HG03521 (cell line): ENCODE results near the gene JAGN1.
"Not testable (repeated sequence)": the region's sequence is repeated elsewhere in the genome, so short reads cannot be mapped to it uniquely, and the experiment has no call there.

Source experiments
- ATAC-seq: cut with Tn5 transposase; IDR thresholded peaks from one replicate; pipeline ENCODE4 v1.9.1; 2021; ENCODE audit warnings: mild to moderate bottlenecking, moderate library complexity; ENCODE audit not compliant: unreplicated experiment

Gene JAGN1

DNA sequence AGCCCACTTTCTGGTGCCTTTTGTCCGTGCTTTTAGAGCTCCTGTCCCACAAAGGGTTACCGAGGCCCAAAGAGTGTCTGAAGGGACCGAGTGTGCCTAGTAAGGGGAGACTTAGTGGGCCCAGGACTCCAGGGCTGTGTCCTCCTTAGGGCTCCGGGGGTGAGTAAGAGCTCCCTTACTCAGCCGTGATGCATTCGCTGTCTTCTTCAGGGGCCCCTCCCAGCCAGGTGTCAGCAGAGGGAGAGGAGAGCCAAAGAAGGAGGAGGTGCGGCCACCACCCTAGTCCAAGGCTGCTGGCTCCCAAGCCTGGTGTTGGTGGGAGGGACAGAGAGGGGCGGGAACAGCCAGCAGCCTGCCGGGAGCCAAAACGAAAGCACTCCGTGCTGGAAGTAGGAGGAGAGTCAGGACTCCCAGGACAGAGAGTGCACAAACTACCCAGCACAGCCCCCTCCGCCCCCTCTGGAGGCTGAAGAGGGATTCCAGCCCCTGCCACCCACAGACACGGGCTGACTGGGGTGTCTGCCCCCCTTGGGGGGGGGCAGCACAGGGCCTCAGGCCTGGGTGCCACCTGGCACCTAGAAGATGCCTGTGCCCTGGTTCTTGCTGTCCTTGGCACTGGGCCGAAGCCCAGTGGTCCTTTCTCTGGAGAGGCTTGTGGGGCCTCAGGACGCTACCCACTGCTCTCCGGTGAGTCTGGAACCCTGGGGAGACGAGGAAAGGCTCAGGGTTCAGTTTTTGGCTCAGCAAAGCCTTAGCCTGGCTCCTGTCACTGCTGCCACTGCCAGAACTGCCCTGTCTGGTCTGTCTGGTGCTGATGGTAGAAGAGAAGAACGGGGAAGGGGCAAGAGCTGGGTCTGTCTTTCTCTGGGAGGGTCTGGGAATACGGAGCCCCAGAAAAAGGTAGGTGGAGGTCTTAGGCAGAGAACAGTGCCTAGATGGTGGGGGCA, 26.6 kb downstream of the JAGN1 start, which contains the start of gene IL17RC:
Gene IL17RC (plus strand): TSS at position 365 of the 947 bp plus-strand sequence. CDS start 218 bp downstream, at position 583.
- no peak for ATAC-seq

DNA sequence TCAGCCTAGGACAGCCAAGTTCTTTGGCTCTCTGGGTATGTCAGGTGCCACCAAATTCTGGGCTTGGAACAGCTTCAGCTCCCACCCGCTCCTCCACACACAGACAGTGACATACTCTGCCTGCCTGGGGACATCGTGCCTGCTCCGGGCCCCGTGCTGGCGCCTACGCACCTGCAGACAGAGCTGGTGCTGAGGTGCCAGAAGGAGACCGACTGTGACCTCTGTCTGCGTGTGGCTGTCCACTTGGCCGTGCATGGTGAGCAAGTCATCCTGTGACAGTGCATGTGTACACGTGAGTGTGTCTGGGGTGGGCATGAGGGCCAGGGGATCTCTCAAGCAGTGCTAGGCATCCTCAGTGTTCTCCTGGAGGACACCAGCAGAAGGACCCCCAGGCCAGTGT, 27.4 kb downstream of the JAGN1 start:
- no peak for ATAC-seq

DNA sequence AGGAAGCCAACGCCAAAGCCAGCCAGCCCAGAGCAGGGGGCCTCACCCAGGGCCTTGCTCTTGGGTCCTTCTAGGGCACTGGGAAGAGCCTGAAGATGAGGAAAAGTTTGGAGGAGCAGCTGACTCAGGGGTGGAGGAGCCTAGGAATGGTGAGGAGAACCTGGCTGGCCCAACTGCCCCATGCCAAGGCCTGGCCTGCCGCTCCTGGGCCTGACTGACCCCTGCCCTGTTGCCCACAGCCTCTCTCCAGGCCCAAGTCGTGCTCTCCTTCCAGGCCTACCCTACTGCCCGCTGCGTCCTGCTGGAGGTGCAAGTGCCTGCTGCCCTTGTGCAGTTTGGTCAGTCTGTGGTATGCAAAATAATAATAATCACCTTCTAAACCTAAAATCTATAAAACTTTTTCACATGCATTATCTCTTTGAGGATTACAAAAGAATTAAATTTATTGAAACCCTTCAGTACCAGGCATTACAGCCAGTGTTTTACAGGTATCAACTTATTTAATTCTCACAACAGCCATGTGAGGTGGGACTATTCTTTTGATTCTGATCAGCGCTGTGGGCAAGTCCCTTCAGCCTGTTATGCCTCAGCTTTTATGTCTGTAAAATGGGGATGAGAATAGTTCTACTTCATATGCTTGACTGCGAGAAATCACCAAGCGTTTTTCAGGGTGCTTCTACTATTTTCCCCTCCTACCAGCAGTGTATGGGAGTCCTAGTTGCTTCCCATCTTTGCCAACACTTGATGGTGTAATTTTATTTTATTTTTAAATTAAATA, 28.0 kb downstream of the JAGN1 start:
- no peak for ATAC-seq

DNA sequence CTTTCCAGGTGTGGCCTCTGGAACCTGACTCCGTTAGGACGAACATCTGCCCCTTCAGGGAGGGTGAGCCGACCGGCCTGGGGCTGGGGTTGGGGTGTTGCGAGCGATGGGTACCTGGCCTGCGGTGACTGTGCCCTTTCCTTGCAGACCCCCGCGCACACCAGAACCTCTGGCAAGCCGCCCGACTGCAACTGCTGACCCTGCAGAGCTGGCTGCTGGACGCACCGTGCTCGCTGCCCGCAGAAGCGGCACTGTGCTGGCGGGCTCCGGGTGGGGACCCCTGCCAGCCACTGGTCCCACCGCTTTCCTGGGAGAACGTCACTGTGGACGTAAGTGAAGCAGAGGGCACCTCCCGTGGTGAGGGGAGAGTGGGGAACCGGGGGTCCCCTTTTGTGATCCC, 37.7 kb downstream of the JAGN1 start:
- ATAC-seq: no peak

DNA sequence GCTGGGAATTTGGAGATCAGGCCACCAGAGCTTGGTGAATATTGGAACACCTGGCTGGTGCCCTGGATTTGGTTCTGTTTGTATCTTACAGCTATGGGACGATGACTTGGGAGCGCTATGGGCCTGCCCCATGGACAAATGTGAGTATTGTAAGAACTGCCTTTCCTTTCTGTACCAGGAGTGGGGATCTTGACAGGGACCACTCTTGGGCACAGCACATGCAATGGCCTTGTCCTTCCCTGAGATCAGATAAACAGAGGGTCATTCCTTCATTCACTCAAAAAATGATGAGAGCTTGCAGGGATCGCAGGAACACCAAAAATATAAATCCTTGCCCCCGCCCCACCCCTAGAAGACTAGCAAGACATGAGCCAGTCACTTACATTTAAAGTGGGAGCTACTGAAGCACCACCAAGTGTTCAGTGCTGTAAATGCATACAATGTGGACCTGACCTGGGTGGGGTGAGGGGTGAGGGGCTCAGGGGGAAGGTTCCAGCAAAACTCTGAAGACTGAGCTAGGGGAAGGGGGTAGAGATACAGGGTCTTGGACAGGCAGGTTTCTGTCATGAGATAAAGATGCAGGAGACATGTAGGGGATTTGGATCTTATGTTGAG, 40.5 kb downstream of the JAGN1 start:
- ATAC-seq: no peak

DNA sequence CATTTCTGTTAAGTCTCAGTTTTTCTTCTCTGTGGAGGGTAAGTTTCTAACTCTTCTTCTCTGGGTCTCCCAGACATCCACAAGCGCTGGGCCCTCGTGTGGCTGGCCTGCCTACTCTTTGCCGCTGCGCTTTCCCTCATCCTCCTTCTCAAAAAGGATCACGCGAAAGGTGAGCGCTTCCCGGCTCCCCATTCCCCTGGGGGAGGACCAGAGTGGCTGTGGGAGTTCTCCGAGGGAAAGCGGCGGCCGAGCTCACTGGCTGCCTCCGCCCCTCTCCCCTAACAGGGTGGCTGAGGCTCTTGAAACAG, 42.1 kb downstream of the JAGN1 start:
- ATAC-seq: no peak

DNA sequence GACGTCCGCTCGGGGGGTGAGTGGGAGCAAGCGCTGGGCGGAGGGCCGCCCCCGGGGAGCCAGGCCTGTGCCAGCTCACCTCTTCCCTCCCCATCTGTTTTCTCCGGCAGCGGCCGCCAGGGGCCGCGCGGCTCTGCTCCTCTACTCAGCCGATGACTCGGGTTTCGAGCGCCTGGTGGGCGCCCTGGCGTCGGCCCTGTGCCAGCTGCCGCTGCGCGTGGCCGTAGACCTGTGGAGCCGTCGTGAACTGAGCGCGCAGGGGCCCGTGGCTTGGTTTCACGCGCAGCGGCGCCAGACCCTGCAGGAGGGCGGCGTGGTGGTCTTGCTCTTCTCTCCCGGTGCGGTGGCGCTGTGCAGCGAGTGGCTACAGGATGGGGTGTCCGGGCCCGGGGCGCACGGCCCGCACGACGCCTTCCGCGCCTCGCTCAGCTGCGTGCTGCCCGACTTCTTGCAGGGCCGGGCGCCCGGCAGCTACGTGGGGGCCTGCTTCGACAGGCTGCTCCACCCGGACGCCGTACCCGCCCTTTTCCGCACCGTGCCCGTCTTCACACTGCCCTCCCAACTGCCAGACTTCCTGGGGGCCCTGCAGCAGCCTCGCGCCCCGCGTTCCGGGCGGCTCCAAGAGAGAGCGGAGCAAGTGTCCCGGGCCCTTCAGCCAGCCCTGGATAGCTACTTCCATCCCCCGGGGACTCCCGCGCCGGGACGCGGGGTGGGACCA, 42.6 kb downstream of the JAGN1 start:
- peak; percentile 58 for ATAC-seq

DNA sequence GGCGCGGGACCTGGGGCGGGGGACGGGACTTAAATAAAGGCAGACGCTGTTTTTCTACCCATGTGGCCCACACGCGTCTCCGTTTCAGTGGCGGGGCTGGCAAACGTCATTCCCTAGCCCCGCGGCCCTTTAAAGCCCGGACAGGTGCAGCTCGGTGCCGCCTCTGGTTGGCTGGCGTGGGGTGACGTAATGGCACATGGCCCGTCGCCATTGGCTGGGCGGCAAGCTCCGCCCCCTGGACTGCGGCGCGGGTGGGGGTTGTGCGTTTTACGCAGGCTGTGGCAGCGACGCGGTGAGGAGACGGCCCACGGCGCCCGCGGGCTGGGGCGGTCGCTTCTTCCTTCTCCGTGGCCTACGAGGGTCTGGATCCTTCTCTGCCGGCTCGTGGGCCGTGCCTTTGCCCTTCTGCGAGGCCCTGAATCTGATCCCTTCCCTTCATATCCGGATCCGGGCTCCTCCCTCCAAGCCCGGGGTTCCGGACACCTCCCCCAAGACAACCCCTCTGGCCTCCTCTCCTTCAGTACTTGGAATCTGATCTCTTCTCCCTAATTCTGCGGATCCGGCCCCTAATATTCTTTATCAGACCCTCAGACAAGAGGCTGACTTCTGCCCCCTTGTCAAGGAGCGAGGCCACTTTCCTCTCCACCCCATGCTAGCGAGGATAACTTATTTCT, 43.3 kb downstream of the JAGN1 start, which contains the start of gene CRELD1:
Gene CRELD1 (plus strand): TSS at position 274 of the 674 bp plus-strand sequence. CDS start 605 bp downstream, outside the sequence.
- peak; percentile 86 for ATAC-seq

DNA sequence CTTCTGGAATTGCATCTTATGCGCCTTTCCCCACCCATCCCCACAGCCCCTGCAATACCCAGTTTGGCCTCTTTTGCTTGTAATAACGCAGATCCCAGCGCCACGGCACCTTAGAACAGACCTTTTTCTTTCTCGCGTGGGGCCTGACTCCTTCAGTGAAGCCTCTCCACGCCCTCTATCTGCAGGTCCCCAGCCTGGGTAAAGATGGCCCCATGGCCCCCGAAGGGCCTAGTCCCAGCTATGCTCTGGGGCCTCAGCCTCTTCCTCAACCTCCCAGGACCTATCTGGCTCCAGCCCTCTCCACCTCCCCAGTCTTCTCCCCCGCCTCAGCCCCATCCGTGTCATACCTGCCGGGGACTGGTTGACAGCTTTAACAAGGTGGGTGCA, 43.8 kb downstream of the JAGN1 start:
- no peak for ATAC-seq

DNA sequence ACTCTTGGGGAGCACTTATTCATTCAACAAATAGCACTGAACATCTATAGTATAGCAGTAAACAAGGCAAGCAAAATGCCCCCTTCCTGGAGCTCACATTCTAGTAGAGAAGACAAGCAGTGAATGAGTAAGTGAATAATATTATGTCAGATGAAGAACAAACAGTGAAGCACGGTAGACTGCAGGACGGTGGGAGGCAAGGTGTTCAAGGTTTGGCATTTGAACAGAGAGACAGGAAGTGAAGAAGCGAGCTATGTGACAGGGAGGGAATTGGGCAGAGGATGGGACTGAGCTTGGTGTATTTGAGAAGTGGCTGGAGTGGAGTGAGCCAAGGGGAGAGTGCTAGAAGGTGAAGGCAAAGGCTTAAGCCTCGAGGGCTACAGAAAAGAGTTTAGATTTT, 44.6 kb downstream of the JAGN1 start:
- no peak for ATAC-seq

DNA sequence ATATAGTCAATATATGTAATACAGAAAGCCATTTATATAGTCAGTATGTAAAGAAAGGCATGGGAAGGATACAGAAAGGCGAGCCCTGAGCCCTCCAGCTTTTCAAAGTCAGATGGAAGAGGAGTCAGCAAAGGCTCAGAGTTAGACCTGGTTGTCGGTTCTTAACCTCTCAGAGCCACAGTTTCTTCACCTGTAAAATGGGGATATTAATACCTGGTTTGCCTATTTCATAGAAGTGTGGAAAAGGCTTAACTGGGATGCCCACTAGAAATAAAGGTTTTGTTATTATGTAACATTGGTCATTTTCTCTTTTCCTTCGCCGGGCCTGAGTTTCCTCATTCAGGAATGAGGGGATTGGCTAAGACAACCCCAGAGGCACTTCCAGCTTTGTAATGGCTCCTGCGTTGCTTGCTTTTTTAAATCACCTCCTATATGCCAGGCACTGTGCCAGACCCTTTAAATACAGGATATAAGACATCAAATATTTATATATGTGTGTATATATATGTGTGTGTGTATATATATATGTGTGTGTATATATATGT, 45.6 kb downstream of the JAGN1 start:
- ATAC-seq: no peak

DNA sequence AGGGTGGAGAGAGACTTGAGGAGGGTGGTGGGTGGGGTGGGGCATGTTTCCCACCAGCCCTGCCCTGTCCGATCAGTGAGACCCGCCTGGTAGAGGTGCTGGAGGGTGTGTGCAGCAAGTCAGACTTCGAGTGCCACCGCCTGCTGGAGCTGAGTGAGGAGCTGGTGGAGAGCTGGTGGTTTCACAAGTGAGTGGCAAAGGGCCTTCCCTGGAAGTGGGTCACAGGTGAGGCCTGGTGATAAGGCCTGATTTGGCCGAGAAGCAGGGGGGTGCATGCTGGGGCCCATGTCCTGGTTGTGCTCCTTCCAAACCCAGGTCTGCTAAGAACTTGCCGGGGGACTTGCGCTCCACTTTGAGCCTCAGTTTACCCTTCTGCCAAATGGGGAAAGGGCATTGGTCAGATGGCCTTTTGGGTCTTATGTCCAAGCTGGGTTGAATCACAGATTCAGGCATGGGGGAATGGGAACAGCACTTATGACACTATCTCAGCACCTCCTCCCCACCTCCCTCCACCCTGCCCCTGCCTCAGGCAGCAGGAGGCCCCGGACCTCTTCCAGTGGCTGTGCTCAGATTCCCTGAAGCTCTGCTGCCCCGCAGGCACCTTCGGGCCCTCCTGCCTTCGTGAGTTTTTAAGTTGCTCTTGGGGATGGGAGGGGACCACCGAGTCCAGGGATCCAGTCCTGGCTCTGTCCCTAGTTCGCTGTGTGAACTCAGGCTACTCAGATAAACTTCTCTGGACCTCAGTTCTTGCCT, 47.3 kb downstream of the JAGN1 start:
- ATAC-seq: no peak

DNA sequence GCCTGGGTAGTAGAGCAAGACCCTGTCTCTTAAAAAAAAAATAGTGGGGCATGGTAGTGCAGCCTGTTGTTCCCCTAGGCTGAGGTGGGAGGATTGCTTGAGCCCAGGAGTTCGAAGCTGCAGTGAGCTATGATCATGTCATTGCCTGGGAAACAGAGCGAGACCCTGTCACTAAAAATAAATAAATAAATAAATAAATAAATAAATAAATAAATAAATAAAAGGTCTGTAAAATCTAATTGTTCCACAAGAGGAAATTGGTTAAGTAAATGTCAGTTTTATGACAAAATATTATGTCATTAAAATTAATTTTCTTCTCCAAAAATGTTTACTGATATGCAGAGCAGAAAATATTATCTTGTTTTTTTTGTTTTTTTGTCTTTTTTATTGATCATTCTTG, 48.6 kb downstream of the JAGN1 start:
- no peak for ATAC-seq

DNA sequence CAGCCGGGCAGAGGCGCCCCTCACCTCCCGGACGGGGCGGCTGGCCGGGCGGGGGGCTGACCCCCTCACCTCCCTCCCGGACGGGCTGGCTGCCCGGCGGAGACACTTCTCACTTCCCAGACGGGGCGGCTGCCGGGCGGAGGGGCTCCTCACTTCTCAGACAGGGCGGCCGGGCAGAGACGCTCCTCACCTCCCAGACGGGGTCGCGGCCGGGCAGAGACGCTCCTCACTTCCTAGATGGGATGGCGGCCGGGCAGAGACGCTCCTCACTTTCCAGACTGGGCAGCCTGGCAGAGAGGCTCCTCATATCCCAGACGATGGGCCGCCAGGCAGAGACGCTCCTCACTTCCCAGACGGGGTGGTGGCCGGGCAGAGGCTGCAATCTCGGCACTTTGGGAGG, 49.5 kb downstream of the JAGN1 start:
- not testable (repeated sequence) for ATAC-seq

DNA sequence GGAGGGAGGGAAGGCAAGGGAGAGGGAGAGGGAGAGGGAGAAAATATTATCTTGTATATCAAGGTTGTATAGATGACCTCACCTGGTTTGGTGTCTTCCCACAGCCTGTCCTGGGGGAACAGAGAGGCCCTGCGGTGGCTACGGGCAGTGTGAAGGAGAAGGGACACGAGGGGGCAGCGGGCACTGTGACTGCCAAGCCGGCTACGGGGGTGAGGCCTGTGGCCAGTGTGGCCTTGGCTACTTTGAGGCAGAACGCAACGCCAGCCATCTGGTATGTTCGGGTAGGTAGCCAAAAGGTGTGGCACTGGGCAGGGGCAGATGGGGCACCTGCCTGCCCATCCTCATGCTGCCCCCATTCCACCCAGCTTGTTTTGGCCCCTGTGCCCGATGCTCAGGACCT, 50.3 kb downstream of the JAGN1 start:
- ATAC-seq: no peak

DNA sequence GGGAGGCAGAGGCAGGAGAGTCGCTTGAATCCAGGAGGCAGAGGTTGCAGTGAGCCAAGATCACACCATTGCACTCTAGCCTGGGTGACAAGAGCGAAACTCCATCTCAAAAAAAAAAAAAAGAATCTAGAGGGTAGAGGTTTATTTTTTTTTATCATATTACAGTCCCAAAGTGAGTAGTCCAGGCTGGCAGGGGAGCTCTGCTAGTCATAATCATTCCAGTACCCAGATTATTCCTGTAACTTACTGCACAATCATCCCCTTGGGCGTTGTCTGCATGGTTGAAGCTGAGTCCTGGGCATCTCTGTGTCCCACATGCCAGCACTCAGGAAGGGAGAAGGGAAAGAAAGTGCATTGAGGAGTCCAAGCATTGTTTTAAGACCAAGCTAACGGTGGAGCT, 51.8 kb downstream of the JAGN1 start:
- ATAC-seq: no peak

DNA sequence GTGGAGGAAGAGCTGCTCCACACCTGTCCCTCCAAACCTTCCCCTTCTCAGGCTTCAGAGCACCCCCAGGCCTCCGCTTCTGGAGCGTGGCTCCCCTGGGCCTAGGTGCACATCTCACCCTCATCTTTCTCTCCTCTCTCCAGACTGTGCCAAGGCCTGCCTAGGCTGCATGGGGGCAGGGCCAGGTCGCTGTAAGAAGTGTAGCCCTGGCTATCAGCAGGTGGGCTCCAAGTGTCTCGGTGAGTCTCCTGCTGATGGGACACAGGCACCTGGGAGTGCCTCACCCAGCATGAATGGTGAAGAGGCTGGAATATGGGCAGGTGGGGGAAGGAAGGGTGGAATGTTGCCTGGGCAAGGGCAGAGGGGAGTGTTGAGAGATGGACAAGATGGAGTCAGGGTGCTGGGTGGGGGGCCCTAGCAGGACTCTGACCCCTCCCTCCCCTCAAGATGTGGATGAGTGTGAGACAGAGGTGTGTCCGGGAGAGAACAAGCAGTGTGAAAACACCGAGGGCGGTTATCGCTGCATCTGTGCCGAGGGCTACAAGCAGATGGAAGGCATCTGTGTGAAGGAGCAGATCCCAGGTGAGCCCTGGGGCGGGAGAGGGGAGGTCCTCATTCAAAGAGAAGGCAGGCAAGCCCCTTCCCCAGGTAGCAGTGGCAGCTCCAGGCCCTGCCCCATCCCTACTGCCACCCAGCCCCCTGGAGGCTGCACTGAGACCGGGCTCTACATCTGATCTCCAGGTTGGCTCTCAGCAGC, 52.7 kb downstream of the JAGN1 start:
- ATAC-seq: no peak
